Measurements from ENCODE around the gene GPRC6A. TPM values are rescaled to one million over a fixed set of nuclear protein-coding genes. Genes with fewer than 3 reads are reported as not detected.
"Not testable (repeated sequence)": the region's sequence is repeated elsewhere in the genome, so short reads cannot be mapped to it uniquely, and the experiment has no call there.

The GPRC6A gene
- not detected for total RNA-seq
- long read RNA-seq = 0 reads

DNA sequence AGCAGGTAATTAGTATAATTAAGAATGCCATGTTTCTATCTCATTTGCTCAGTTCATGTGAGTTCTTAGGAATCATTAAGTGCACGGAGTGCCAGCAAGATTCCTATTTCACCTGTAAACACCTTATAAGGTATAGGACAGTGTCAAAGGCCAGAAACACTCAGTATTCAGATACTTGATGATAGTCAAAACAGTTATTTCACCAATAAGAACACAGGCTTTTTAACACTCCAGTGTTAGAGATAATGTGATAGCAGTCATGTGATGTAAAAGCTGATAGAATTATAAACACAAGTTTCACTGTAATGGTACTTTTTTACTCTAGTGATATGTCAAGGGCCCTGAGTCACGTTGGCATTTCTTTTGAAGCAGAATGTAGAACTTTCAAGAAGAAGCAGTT, at the start of gene GPRC6A:
GPRC6A (minus strand) TSS at position 101 of the 400 bp plus-strand sequence; CDS start at position 31, 70 bp downstream.
- no peak for ATAC-seq
- no peak for DNase-seq (ENCODE audit: missing footprints)
- intact Hi-C loops (cut with DNase I) = no loop called here

GRCh38 chr6:116877743-116878142, 48.9 kb upstream of the GPRC6A start:
- intact Hi-C loops (cut with DNase I) = no loop called here
- ATAC-seq = no peak
- peak; percentile 25 for DNase-seq (ENCODE audit: missing footprints)

GRCh38 chr6:116876635-116877611, 48.0 kb upstream of the GPRC6A start, which contains the start of gene RFX6:
RFX6 (plus strand) TSS chr6:116877242; CDS start chr6:116877276, 34 bp downstream.
- no peak for ATAC-seq
- intact Hi-C loops (cut with DNase I) = no loop called here
- peak; percentile 45 for DNase-seq (ENCODE audit: missing footprints)

DNA sequence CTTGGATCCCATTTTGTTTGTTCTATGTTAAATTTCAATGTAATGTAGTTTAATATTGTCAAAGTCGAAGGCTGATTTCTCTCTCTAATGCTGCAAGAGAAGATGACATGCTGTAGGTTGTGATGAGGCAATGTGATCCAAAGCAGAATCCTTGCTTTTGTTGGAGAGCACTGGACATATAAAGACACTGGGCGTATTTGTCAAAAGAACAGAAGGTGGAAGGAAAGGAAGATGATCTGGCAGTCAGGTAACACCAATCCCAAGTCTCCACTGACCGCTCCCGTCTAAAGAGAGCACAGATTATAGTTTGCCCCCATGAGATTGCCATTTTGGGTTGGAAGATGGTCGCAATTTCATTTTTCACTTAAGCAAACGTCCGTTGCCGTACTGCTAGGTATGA, 47.2 kb upstream of the GPRC6A start:
- intact Hi-C loops (cut with DNase I) = no loop called here
- ATAC-seq (no peak), DNase-seq (ENCODE audit: missing footprints) (no peak)

DNA sequence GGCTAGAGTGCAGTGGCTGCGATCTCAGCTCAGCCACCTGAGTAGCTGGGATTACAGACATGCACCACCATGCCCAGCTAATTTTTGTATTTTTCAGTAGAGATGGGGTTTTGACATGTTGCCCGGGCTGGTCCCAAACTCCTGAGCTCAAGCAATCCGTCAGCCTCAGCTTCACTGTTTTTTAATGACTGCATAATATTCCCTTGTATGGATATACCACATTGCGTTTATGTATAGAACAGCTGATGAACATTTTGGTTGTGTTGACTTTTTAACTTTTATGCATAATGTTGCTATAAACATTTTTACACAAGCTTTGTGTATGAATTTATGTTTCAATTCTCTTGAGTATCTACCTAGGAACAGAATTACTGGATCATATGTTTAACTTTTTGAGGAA, 43.9 kb upstream of the GPRC6A start:
- intact Hi-C loops (cut with DNase I) = no loop called here
- DNase-seq (ENCODE audit: missing footprints) (no peak), ATAC-seq (no peak)

- DNase-seq (ENCODE audit: missing footprints) (no peak), ATAC-seq (no peak)
- intact Hi-C loops (cut with DNase I) = no loop called here
These were observed 37.5 kb upstream of the GPRC6A start for GRCh38 chr6:116866281-116866871.

- DNase-seq (ENCODE audit: missing footprints) (no peak), ATAC-seq (no peak)
- intact Hi-C loops (cut with DNase I) = no loop called here
These were observed 30.4 kb upstream of the GPRC6A start for GRCh38 chr6:116859264-116859663.

- no peak for ATAC-seq
- no peak for DNase-seq (ENCODE audit: missing footprints)
- intact Hi-C loops (cut with DNase I) = no loop called here
These were observed 29.2 kb upstream of the GPRC6A start for GRCh38 chr6:116858060-116858459.

- DNase-seq (ENCODE audit: missing footprints) (no peak), ATAC-seq (peak; percentile 23)
- intact Hi-C loops (cut with DNase I) = no loop called here
These were observed 18.3 kb upstream of the GPRC6A start for GRCh38 chr6:116847227-116847626.

DNA sequence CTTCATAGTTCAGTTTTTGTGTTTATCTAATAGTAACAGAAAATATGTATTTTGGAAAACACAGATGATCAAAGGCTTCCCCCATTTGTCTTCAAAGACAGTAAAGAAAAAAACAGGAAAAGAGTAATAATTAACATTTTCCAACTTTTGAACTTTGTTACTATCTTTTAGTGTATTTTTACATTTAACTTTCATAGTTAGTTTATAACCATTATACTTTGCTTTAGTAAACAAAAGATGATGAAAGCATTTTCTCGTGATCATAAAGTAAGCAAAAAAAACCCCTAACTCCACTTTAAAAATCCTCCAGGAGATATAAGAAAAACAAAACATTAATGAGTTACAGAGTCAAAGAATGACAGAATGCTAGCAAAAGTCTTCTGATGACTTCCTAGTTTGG, 13.6 kb upstream of the GPRC6A start:
- DNase-seq (ENCODE audit: missing footprints) (no peak), ATAC-seq (no peak)
- intact Hi-C loops (cut with DNase I) = no loop called here

DNA sequence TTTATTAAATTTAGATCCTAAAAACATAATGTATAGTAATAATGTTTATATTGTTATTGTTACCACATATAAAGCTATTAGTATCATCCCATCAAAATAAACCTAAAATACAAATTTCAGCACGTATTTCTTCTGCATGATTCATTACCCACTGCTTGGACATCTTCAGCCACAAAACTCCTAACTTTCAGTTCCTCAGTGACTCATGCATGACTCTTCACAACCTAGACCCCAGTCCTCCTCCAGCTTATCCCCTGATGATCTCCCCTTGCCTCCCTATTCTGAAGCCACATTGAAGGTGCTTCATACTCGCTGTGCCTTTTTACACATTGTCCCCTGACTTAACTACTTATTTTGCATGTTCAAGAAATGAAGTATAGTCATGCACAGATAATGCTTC, 11.2 kb upstream of the GPRC6A start:
- ATAC-seq (no peak), DNase-seq (ENCODE audit: missing footprints) (no peak)
- intact Hi-C loops (cut with DNase I) = no loop called here

- intact Hi-C loops (cut with DNase I) = no loop called here
- no peak for DNase-seq (ENCODE audit: missing footprints)
- ATAC-seq = no peak
These were observed 7.9 kb upstream of the GPRC6A start for GRCh38 chr6:116836606-116837342.

DNA sequence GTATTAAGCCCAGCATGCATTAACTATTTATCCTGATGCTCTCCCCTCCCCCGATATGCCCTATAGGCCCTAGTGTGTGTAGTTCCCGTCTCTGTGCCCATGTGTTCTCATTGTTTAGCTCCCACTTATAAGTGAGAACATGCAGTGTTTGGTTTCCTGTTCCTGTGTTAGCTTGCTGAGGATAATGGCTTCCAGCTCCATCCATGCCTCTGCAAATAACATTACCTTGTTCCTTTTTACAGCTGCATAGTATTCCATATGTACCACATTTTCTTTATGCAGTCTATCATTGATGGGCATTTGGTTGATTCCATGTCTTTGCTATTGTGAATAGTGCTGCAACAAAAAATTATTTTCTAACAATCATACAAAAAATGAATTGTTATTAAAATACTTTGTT, 5.6 kb upstream of the GPRC6A start:
- intact Hi-C loops (cut with DNase I); ATAC-seq; DNase-seq (ENCODE audit: missing footprints): not testable (repeated sequence)

- intact Hi-C loops (cut with DNase I) = no loop called here
- DNase-seq (ENCODE audit: missing footprints) (no peak), ATAC-seq (no peak)
These were observed 1.2 kb downstream of the GPRC6A start for GRCh38 chr6:116827561-116828240.

DNA sequence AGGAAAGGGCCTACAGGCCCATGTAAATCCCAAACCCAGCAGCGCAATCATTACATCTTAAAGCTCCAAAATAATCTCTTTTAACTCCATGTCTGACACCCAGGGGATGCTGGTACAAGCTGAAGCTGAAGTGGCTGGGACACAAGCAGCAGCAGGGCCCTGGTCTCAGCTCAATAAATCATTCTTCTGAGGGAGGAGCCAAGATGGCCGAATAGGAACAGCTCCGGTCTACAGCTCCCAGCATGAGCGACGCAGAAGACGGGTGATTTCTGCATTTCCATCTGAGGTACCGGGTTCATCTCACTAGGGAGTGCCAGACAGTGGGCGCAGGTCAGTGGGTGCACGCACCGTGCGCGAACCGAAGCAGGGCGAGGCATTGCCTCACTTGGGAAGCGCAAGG, 12.5 kb downstream of the GPRC6A start:
- intact Hi-C loops (cut with DNase I); DNase-seq (ENCODE audit: missing footprints); ATAC-seq: not testable (repeated sequence)

DNA sequence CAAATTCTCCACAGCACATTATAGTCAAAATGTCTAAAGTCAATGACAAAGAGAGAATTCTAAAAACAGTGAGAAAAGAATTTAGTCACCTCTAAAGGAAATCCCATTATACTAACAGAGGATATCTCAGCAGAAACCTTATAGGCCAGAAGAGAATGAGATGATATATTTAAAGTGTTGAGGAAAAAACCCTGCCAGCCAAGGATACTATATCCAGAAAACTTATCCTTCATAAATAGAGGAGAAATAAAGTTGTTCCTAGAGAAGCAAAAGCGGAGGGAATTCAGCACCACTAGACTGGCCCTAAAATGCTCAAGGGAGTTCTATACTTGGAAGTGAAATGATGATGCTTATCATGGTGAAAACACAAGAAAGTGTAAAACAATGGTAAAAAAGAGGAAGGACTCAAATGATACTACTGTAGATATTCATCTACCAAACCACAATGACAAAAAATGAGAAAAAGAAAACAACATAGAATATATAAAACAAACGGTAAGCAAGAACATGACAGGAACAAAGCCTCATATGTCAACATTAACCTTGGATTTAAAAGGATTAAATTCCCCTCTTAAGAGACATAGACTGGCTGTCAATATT, 16.7 kb downstream of the GPRC6A start:
- ATAC-seq (no peak), DNase-seq (ENCODE audit: missing footprints) (no peak)
- intact Hi-C loops (cut with DNase I) = no loop called here

GRCh38 chr6:116801971-116802370, 26.9 kb downstream of the GPRC6A start:
- DNase-seq (ENCODE audit: missing footprints) = no peak
- no peak for ATAC-seq
- intact Hi-C loops (cut with DNase I) = no loop called here

DNA sequence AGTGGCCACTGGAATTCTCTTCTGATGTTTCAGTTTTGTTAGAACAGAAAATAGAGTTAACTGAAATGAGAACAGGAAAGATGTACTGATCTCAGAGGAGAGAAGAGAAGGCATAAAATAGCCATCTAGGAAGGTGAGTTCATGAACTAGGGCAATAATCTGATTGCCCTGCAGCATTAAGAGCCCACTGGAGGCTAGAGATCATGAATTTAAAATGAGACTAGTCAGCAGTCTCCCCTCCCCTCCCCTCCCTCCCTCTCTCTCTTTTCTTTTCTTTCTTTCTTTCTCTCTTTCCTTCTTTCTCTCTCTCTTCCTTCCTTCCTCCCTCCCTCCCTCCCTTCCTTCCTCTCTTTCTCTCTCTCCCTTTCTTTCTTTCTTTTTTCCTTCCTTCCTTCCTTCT, 28.9 kb downstream of the GPRC6A start:
- no peak for ATAC-seq

More for the DNA sequence above, 28.9 kb downstream of the GPRC6A start:
- intact Hi-C loops (cut with DNase I) = no loop called here
- DNase-seq (ENCODE audit: missing footprints) = no peak

Data from Right ventricle myocardium inferior (tissue), 1 donor.